Cardiac muscle cell (in vitro differentiated cells and primary cell): ENCODE data around the gene PFN1. TPM values are rescaled to one million over a fixed set of nuclear protein-coding genes. Genes with fewer than 3 reads are reported as not detected.
"Not testable (repeated sequence)": the region's sequence is repeated elsewhere in the genome, so short reads cannot be mapped to it uniquely, and the experiment has no call there.

Experiments
- DNase-seq, 2 donors: peaks; one replicate each; pipeline versions ENCODE4 v3.0.0 to v3.0.0-alpha.2; 2010 to 2017; ENCODE audit warnings: low read depth in 1 of 2, low spot score in 1 of 2
- H3K27ac ChIP-seq: fragments of 200-600 bp; sonication (generic); 2 replicates; pipeline ENCODE4 v1.5.1; 2016
- H3K27me3 ChIP-seq: fragments of 200-600 bp; sonication (generic); 2 replicates; pipeline ENCODE4 v1.6.0; 2016; ENCODE audit warnings: control low read depth
- H3K36me3 ChIP-seq: fragments of 200-600 bp; sonication (generic); 2 replicates; pipeline ENCODE4 v1.5.1; 2016; ENCODE audit warnings: control low read depth
- H3K4me1 ChIP-seq: fragments of 200-600 bp; sonication (generic); 2 replicates; pipeline ENCODE4 v1.8.1; 2017; ENCODE audit warnings: low read depth, mild to moderate bottlenecking, mixed run types
- H3K4me3 ChIP-seq: fragments of 200-600 bp; sonication (generic); 2 replicates; pipeline ENCODE4 v1.5.1; 2016; ENCODE audit warnings: mild to moderate bottlenecking
- H3K9me3 ChIP-seq: fragments of 200-600 bp; sonication (generic); 2 replicates; pipeline ENCODE4 v1.5.1; 2017; ENCODE audit warnings: low read depth, mild to moderate bottlenecking, control low read depth
- polyA plus RNA-seq: library from polyadenylated mRNA; unstranded; fragments of >200 nt; fragmentation: Nextera tagmentation; extraction: Ambion mirVana; gene quantifications from 2 replicates; pipeline ENCODE4 v1.2.1, GENCODE V29; 2016
- total RNA-seq: library from RNA; depleted of rRNA; stranded (reverse); fragments of >200 nt; gene quantifications from 2 replicates; pipeline ENCODE4 v1.2.3, GENCODE V29; 2016
- TF ChIP-seq, protein P1 (sequence below): IDR thresholded peaks from 2 replicates; pipeline ENCODE4 v1.5.1; 2012; ENCODE audit warnings: low read depth, mild to moderate bottlenecking, low read length

The PFN1 gene
- total and polyA plus RNA-seq, 2 experiments from 2014 or later = 1,337 to 1,476 TPM

DNA sequence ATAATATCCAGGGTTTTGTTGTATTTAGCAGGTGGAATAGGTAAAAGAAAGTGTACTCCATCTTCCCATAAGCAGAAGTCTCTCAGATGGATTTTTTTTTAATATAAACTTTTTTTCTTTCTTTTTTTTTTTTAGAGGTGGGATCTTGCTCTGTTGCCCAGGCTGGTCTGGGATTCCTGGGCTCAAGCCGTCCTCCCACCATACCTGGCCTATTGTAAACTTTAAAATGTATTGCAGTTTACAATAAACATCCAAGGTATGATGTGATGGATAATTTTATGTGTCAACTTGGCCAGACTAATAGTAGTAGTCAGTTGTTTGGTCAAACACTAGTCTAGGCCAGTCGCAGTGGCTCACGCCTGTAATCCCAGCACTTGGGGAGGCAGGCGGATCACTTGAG lies 27.0 kb downstream of the PFN1 start:
- H3K36me3 ChIP-seq = no peaks in the 10 kb centered on the region
- DNase-seq = no peak
- H3K4me1 ChIP-seq = peaks cover 7% of the 10 kb centered on the region
- H3K9me3 ChIP-seq = no peaks in the 10 kb centered on the region
- TF ChIP-seq, protein P1, sequence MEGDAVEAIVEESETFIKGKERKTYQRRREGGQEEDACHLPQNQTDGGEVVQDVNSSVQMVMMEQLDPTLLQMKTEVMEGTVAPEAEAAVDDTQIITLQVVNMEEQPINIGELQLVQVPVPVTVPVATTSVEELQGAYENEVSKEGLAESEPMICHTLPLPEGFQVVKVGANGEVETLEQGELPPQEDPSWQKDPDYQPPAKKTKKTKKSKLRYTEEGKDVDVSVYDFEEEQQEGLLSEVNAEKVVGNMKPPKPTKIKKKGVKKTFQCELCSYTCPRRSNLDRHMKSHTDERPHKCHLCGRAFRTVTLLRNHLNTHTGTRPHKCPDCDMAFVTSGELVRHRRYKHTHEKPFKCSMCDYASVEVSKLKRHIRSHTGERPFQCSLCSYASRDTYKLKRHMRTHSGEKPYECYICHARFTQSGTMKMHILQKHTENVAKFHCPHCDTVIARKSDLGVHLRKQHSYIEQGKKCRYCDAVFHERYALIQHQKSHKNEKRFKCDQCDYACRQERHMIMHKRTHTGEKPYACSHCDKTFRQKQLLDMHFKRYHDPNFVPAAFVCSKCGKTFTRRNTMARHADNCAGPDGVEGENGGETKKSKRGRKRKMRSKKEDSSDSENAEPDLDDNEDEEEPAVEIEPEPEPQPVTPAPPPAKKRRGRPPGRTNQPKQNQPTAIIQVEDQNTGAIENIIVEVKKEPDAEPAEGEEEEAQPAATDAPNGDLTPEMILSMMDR = no peak
- H3K27me3 ChIP-seq = no peaks in the 10 kb centered on the region
- H3K4me3 ChIP-seq = no peak overlapping the region
- no peak overlapping the region for H3K27ac ChIP-seq

DNA sequence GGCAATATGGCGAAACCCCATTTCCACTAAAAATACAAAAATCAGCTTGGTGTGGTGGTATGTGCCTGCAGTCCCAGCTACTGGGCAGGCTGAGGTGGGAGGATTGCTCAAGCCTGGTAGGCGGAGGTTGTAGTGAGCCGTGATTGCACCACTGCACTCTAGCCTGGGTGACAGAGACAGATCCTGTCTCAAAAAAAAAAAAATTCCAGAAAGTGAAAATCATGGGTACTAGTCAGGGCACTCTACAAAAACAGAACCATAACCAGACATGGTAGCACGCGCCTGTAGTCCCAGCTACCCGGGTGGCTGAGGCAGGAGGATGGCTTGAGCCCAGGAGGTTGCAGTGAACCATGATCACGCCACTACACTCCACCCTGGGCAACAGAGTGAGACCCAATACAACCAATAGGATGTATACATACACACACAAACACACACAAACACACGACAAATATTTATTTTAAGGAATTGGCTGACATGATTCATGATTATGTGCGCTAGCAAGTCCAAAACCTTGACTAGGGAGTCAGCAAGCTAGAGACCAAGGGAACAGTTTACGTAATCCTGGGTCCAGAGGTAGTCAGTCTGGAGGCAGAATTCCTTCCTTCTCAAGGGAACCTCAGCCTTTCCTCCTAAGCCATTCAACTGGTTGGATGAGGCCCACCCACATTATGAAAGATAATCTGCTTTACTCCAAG lies 27.8 kb downstream of the PFN1 start:
- peak in 1 of 2 donors; percentile 78 for DNase-seq
- no peaks in the 10 kb centered on the region for H3K36me3 ChIP-seq
- TF ChIP-seq, protein P1 = no peak
- peaks cover 7% of the 10 kb centered on the region for H3K4me1 ChIP-seq
- no peak overlapping the region for H3K27ac ChIP-seq
- H3K27me3 ChIP-seq = no peaks in the 10 kb centered on the region
- no peak overlapping the region for H3K4me3 ChIP-seq
- H3K9me3 ChIP-seq = no peaks in the 10 kb centered on the region

DNA sequence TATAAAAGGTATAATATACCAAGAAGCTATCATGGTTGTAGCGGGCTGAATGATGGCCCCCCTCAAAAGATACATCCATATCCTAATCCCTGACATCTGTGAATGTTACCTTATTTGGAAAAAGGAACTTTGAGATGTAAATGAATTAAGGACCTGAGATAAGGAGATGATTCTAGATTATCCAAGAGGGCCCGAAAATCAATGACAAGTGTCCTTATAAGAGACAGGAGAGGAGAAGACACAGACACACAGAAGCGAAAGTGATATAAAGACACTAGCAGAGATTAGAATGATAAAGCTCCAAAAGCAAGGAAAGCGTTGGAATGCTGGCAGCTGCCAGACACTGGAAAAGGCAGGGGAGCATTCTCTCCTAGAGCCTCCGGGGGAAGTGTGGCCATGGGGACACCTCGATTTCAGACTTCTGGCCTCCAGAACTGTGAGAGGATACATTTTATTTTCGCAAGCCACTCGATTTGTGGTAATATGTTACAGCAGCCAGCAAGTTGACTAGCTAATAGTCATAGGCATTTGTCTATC lies 28.8 kb downstream of the PFN1 start:
- DNase-seq = no peak
- TF ChIP-seq, protein P1 = no peak
- H3K4me1 ChIP-seq = peaks cover 7% of the 10 kb centered on the region
- no peaks in the 10 kb centered on the region for H3K9me3 ChIP-seq
- peak overlapping the region; percentile 48 for H3K27ac ChIP-seq
- no peak overlapping the region for H3K4me3 ChIP-seq
- H3K36me3 ChIP-seq = no peaks in the 10 kb centered on the region
- no peaks in the 10 kb centered on the region for H3K27me3 ChIP-seq

DNA sequence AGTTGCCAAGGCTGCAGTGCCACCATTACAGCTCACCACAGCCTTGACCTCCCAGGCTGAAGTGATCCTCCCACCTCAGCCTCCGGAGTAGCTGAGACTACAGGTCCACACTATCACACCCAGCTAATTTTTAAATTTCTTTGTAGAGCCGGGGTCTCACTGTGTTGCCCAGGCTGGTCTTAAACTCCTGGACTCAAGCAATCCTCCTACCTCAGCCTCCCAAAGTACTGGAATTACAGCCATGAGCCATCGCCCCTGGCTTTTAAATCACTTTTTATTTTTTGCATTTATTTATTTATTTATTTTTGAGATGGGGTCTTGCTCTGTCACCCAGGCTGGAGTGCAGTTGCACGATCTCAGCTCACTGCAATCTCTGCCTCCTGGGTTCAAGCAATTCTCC lies 33.8 kb downstream of the PFN1 start:
- not testable (repeated sequence) for H3K4me1 ChIP-seq, H3K27ac ChIP-seq, H3K36me3 ChIP-seq, DNase-seq, H3K27me3 ChIP-seq, H3K4me3 ChIP-seq, H3K9me3 ChIP-seq

DNA sequence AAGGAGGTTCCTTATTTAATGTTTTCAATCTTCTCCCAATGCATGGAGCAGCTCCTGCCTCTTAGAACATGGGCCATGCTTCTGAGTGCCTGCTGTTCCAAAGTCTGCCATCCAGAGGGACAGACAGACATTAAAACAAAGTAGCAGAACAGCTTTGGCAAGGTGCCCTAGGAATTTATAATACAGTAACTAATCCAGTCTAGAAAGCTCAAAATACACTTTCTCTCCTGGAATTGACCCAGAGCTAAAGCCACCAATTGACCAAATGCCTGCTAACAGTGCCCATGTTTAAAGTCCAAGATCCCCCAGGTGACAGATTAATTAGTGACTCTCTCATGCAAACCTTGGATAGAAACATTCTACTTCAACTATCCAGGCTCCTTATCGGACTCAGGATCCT lies 34.3 kb downstream of the PFN1 start:
- Histone ChIP-seq H3K9me3 (no peaks in the 10 kb centered on the region), H3K4me1 (no peaks in the 10 kb centered on the region), H3K27me3 (no peaks in the 10 kb centered on the region), H3K27ac (no peak overlapping the region), H3K36me3 (no peaks in the 10 kb centered on the region), H3K4me3 (no peak overlapping the region)
- DNase-seq = no peak
- TF ChIP-seq, protein P1 = no peak

DNA sequence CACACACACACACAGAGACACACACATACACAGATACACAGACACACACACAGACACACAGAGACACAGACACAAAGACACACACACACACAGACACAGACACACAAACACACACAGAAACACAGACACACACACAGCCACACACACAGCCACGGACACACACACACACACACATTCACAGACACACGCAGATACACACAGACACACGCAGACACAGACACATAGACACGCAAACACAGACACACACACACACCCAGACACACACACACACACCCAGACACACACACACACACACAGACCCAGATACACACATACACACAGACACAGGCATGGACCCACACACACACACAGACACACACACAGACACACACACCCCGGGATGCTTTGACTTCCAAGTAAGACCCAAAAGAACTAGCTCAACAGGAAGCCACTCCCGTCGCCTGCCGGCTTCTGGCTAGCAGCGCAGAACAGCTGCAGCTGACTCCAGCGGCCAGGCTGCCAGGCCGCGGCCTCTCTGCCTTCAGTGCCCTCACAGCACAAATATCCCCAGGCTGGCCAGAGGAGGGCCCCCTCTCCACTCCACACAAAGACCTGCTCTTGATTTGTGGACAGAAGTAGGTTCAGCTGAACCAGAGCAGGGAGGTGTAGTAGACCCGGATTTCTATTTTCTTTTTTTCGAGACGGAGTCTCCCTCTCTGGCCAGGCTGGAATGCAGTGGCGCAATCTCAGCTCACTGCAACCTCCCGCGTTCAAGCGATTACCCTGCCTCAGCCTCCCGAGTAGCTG lies 39.4 kb downstream of the PFN1 start:
- Histone ChIP-seq H3K27ac (peak overlapping the region; percentile 24), H3K4me1 (no peaks in the 10 kb centered on the region), H3K36me3 (no peaks in the 10 kb centered on the region), H3K27me3 (no peaks in the 10 kb centered on the region), H3K9me3 (no peaks in the 10 kb centered on the region), H3K4me3 (no peak overlapping the region)
- DNase-seq = peak; percentile 91 to 98
- TF ChIP-seq, protein P1 = peak; percentile 88
